Pulmonary artery endothelial cell (primary cell): ENCODE data around the gene FBXO9. TPM values are rescaled to one million over a fixed set of nuclear protein-coding genes. Genes with fewer than 3 reads are reported as not detected.

Experiments used
- DNase-seq: peaks from one replicate; pipeline ENCODE4 v3.0.0-alpha.2; 2011; ENCODE audit warnings: low read depth, low spot score
- total RNA-seq: library from RNA; depleted of rRNA; stranded (reverse); fragments of >200 nt; gene quantifications from 2 replicates; pipeline ENCODE4 v1.2.3, GENCODE V29; 2014

FBXO9 gene
- total RNA-seq, 1 donor from 2014 or later = 17.7 TPM

- no peak for DNase-seq
These were observed 68.8 kb downstream of the FBXO9 start for GRCh38 chr6:53133961-53134360.

- no peak for DNase-seq
These were observed 69.5 kb downstream of the FBXO9 start for GRCh38 chr6:53134601-53135235.

GRCh38 chr6:53136000-53136609 is 70.9 kb downstream of the FBXO9 start:
- DNase-seq = no peak

- DNase-seq = no peak
These were observed 74.7 kb downstream of the FBXO9 start for GRCh38 chr6:53139841-53140413.

GRCh38 chr6:53142810-53143209 is 77.6 kb downstream of the FBXO9 start:
- no peak for DNase-seq

- no peak for DNase-seq
These were observed 78.5 kb downstream of the FBXO9 start for GRCh38 chr6:53143710-53144109.

GRCh38 chr6:53144802-53145201 is 79.6 kb downstream of the FBXO9 start:
- no peak for DNase-seq

GRCh38 chr6:53148684-53149083 is 83.5 kb downstream of the FBXO9 start, which contains the start of gene GCM1:
GCM1 (minus strand) TSS chr6:53148841; CDS start chr6:53145632, 3,209 bp downstream.
- DNase-seq = no peak

Other genes starting within 250 kb of the FBXO9 start
- not detected in 2 replicates for gene GSTA5, start 224.6 kb upstream of the FBXO9 start, total RNA-seq
- gene GSTA3, start 155.7 kb upstream of the FBXO9 start, total RNA-seq = not detected in 2 replicates
- 19.7 and 22.1 TPM in 2 replicates for gene GSTA4, start 70.1 kb upstream of the FBXO9 start, total RNA-seq
- 4.2 and 9.0 TPM in 2 replicates for gene CILK1, start 3.6 kb upstream of the FBXO9 start, total RNA-seq
- not detected in 2 replicates for gene GCM1, start 83.4 kb downstream of the FBXO9 start, total RNA-seq